ENCODE results near the gene SHISAL1.

Gene SHISAL1

GRCh38 chr22:44342347-44342956 lies 29.7 kb upstream of the SHISAL1 start:
- DNase-seq (ENCODE audit: low spot score) = no peak

GRCh38 chr22:44341431-44342346 lies 28.9 kb upstream of the SHISAL1 start:
- no peak for DNase-seq (ENCODE audit: low spot score)

- no peak for DNase-seq (ENCODE audit: low spot score)
These were observed 27.8 kb upstream of the SHISAL1 start for GRCh38 chr22:44340271-44341239.

GRCh38 chr22:44338906-44339305 lies 26.2 kb upstream of the SHISAL1 start:
- no peak for DNase-seq (ENCODE audit: low spot score)

- no peak for DNase-seq (ENCODE audit: low spot score)
These were observed 25.5 kb upstream of the SHISAL1 start for GRCh38 chr22:44338177-44338810.

GRCh38 chr22:44337678-44338004 lies 24.9 kb upstream of the SHISAL1 start:
- DNase-seq (ENCODE audit: low spot score) = peak; percentile 88

GRCh38 chr22:44336962-44337677 lies 24.4 kb upstream of the SHISAL1 start:
- DNase-seq (ENCODE audit: low spot score) = no peak

GRCh38 chr22:44335903-44336803 lies 23.4 kb upstream of the SHISAL1 start:
- no peak for DNase-seq (ENCODE audit: low spot score)

GRCh38 chr22:44335066-44335839 lies 22.5 kb upstream of the SHISAL1 start:
- DNase-seq (ENCODE audit: low spot score) = no peak

- DNase-seq (ENCODE audit: low spot score) = no peak
These were observed 21.3 kb upstream of the SHISAL1 start for GRCh38 chr22:44333847-44334635.

GRCh38 chr22:44332946-44333345 lies 20.2 kb upstream of the SHISAL1 start:
- DNase-seq (ENCODE audit: low spot score) = no peak

GRCh38 chr22:44331881-44332714 lies 19.3 kb upstream of the SHISAL1 start:
- no peak for DNase-seq (ENCODE audit: low spot score)

- DNase-seq (ENCODE audit: low spot score) = no peak
These were observed 18.3 kb upstream of the SHISAL1 start for GRCh38 chr22:44330744-44331660.

GRCh38 chr22:44330188-44330743 lies 17.5 kb upstream of the SHISAL1 start:
- DNase-seq (ENCODE audit: low spot score) = no peak

GRCh38 chr22:44329179-44329796 lies 16.5 kb upstream of the SHISAL1 start:
- DNase-seq (ENCODE audit: low spot score) = no peak

- DNase-seq (ENCODE audit: low spot score) = no peak
These were observed 16.0 kb upstream of the SHISAL1 start for GRCh38 chr22:44328762-44329161.
